GM12878 (cell line): Measurements from ENCODE around the gene CBLB. TPM values are rescaled to one million over a fixed set of nuclear protein-coding genes. Genes with fewer than 3 reads are reported as not detected.

Experiments used
- ATAC-seq: fragments of 200-7000 bp; cut with Tn5 transposase; 3 replicates; pipeline ENCODE4 v1.9.1; 2020; ENCODE audit warnings: mild to moderate bottlenecking, moderate library complexity
- BruUV-seq: library from RNA; stranded (reverse); fragments of 400-500 nt; replicated peaks from 2 replicates; lab custom pipeline; 2021; lab: Mats Ljungman, UMichigan
- CTCF ChIA-PET: fragments of 300-600 bp; sonication (Branson Sonifier 250); formaldehyde crosslinking; extraction: SDS; loops from one replicate; lab custom pipeline; 2021; ENCODE audit warnings: inconsistent platforms; lab: Yijun Ruan, JAX
- POLR2A ChIA-PET: fragments of 350-600 bp; formaldehyde crosslinking; extraction: SDS; loops from one replicate; lab custom pipeline; 2021; ENCODE audit warnings: inconsistent platforms; lab: Charles Lee
- RAD21 ChIA-PET: fragments of 300-600 bp; sonication (Branson Sonifier 250); formaldehyde crosslinking; loops from one replicate; lab custom pipeline; 2023; ENCODE audit warnings: antibody characterized with exemption; ENCODE audit not compliant: unreplicated experiment; lab: Charles Lee
- SMC1A ChIA-PET: fragments of 300-600 bp; sonication (Branson Sonifier 250); formaldehyde crosslinking; loops from one replicate; lab custom pipeline; 2023; ENCODE audit not compliant: unreplicated experiment, uncharacterized antibody; lab: Charles Lee
- DNase-seq: peaks from one replicate; pipeline ENCODE4 v3.0.0-alpha.2; 2011; ENCODE audit warnings: low read depth, low spot score
- FAIRE-seq: peaks from 3 replicates; lab custom pipeline; 2011; peaks lifted over from hg19 to GRCh38; lab: Jason Lieb, UNC
- H2AFZ ChIP-seq: 2 replicates; pipeline ENCODE4 v1.6.0; 2011; ENCODE audit warnings: low read depth, low read length, control low read depth; ENCODE audit not compliant: control insufficient read depth
- H3K27ac ChIP-seq: 2 replicates; pipeline ENCODE4 v1.5.1; 2011; ENCODE audit warnings: control low read depth; ENCODE audit not compliant: control insufficient read depth, insufficient read depth
- H3K27me3 ChIP-seq, 2 experiments: replicated peaks in 1 of 2; 2 replicates each; pipeline versions ENCODE4 v1.6.0 to v1.6.1; 2011; ENCODE audit warnings: low read length in 1 of 2; ENCODE audit not compliant: control insufficient read depth in 2 of 2, insufficient read depth in 2 of 2
- H3K36me3 ChIP-seq, 2 experiments: 2 replicates each; pipeline ENCODE4 v1.5.1; 2011; ENCODE audit warnings: low read length in 1 of 2; ENCODE audit not compliant: control insufficient read depth in 2 of 2, insufficient read depth in 2 of 2
- H3K4me1 ChIP-seq: 2 replicates; pipeline ENCODE4 v1.6.1; 2011; ENCODE audit warnings: mild to moderate bottlenecking, low read length, moderate library complexity, mixed read lengths; ENCODE audit not compliant: control insufficient read depth, insufficient read depth
- H3K4me2 ChIP-seq: 2 replicates; pipeline ENCODE4 v1.6.0; 2011; ENCODE audit warnings: control low read depth; ENCODE audit not compliant: control insufficient read depth, insufficient read depth
- H3K4me3 ChIP-seq: fragments of 200-600 bp; sonication (generic); 2 replicates; pipeline ENCODE4 v1.5.1; 2016
- H3K79me2 ChIP-seq: 2 replicates; pipeline ENCODE4 v1.6.0; 2011; ENCODE audit warnings: low read length; ENCODE audit not compliant: control insufficient read depth, insufficient read depth
- H3K9ac ChIP-seq: 2 replicates; pipeline ENCODE4 v1.8.0; 2011; ENCODE audit warnings: low read length, control low read depth, mixed read lengths; ENCODE audit not compliant: control insufficient read depth, insufficient read depth
- H3K9me3 ChIP-seq: replicated peaks from 3 replicates; pipeline ENCODE4 v1.5.1; 2011; ENCODE audit warnings: mild to moderate bottlenecking, low read length; ENCODE audit not compliant: control insufficient read depth, insufficient read depth
- H4K20me1 ChIP-seq: 2 replicates; pipeline ENCODE4 v1.6.0; 2011; ENCODE audit not compliant: control insufficient read depth, insufficient read depth
- BHLHE40 ChIP-seq, 2 experiments: fragments of 450-650 bp in 1 of 2; IDR thresholded peaks; 2 replicates each; pipeline ENCODE4 v1.6.1; 2011 to 2017; ENCODE audit warnings: low read depth in 2 of 2, borderline replicate concordance in 1 of 2, improper control_type of control experiment in 1 of 2, low read length in 1 of 2, mild to moderate bottlenecking in 1 of 2
- KLF5 ChIP-seq: fragments of 450-650 bp; IDR thresholded peaks from 2 replicates; pipeline ENCODE4 v1.6.1; 2014; ENCODE audit warnings: mild to moderate bottlenecking; ENCODE audit not compliant: partially characterized antibody
- MEF2B ChIP-seq: fragments of 450-650 bp; IDR thresholded peaks from 2 replicates; pipeline ENCODE4 v1.6.1; 2018; ENCODE audit warnings: mild to moderate bottlenecking, moderate library complexity; ENCODE audit not compliant: partially characterized antibody, poor library complexity, severe bottlenecking
- MYB ChIP-seq: fragments of 150-350 bp; IDR thresholded peaks from 2 replicates; pipeline ENCODE4 v1.6.1; 2014; ENCODE audit warnings: mild to moderate bottlenecking, low read depth, low read length, borderline replicate concordance
- NRF1 ChIP-seq: conservative IDR thresholded peaks from 2 replicates; pipeline ENCODE4 v1.6.1; 2011; ENCODE audit warnings: mild to moderate bottlenecking, low read depth, low read length, improper control_type of control experiment
- POU2F2 ChIP-seq: IDR thresholded peaks from 3 replicates; pipeline ENCODE4 v1.6.1; 2011; ENCODE audit warnings: low read depth, mild to moderate bottlenecking, low read length, borderline replicate concordance
- RFX5 ChIP-seq: IDR thresholded peaks from 2 replicates; pipeline ENCODE4 v1.6.1; 2011; ENCODE audit warnings: low read depth, low read length, improper control_type of control experiment
- SREBF1 ChIP-seq: IDR thresholded peaks from 2 replicates; pipeline ENCODE4 v1.6.1; 2012; ENCODE audit warnings: mild to moderate bottlenecking, low read length
- SUPT20H ChIP-seq: IDR thresholded peaks from 2 replicates; pipeline ENCODE4 v1.6.1; 2011; ENCODE audit warnings: low read depth, mild to moderate bottlenecking, low read length, moderate library complexity, borderline replicate concordance; ENCODE audit not compliant: control insufficient read depth
- WGBS: methylation state at CpG from one replicate; pipeline ENCODE4 v1.1.6; 2016; ENCODE audit warnings: low lambda C conversion rate; ENCODE audit not compliant: insufficient replicate concordance, insufficient coverage; ENCODE audit errors: missing lambda C conversion rate; 5-methylcytosine and 5-hydroxymethylcytosine counted together
- in situ Hi-C: fragments of 300-500 bp; cut with MboI; formaldehyde crosslinking; loops from 9 replicates; pipeline ENCODE4 v1.14.3; 2018; ENCODE audit warnings: mixed read lengths
- intact Hi-C: fragments of 100-400 bp; cut with micrococcal nuclease; formaldehyde crosslinking; loops from one replicate; pipeline ENCODE4 v1.14.2; 2022; ENCODE audit not compliant: unreplicated experiment
- polyA plus RNA-seq, 11 experiments: library from polyadenylated mRNA; depleted of rRNA in 4 of 11; unstranded in 6 of 11; stranded (reverse) in 5 of 11; fragments of >200 nt; fragmentation: Nextera tagmentation in 4 of 11; fragmentation: Illumina TruSeq in 1 of 11; extraction: Ambion mirVana in 4 of 11; extraction: Trizol in 1 of 11; gene quantifications; 1 replicate in 1 of 11; 2 replicates in 10 of 11; pipeline versions ENCODE4 v1.2.1 to v1.2.3, GENCODE V29; 2011 to 2016; ENCODE audit warnings: inconsistent platforms in 2 of 11, missing spikeins in 2 of 11, low read depth in 1 of 11
- total RNA-seq, 4 experiments: library from RNA; depleted of rRNA in 3 of 4; stranded (reverse); fragments of >200 nt in 3 of 4; fragmentation: Illumina TruSeq in 1 of 4; extraction: Trizol in 1 of 4; gene quantifications; 2 replicates each; pipeline versions ENCODE4 v1.2.1 to v1.2.3, GENCODE V29; 2013 to 2021
- TF ChIP-seq, protein P1 (sequence below): fragments of 450-650 bp; IDR thresholded peaks from 2 replicates; pipeline ENCODE4 v1.6.1; 2018; ENCODE audit warnings: mild to moderate bottlenecking, low read depth, moderate library complexity; ENCODE audit not compliant: partially characterized antibody

CBLB gene
- total and polyA plus RNA-seq, 10 of the 15 experiments (the other 5 are each of a cell fraction or from before 2014, with no cell fraction given) = 17.2 to 107 (median 41.9) TPM

GRCh38 chr3:105805404-105805803, 63.4 kb downstream of the CBLB start:
- H3K27me3 ChIP-seq = no peaks in the 10 kb centered on the region
- no peaks in the 10 kb centered on the region for H4K20me1 ChIP-seq
- no TSS peak for BruUV-seq
- TF ChIP-seq SREBF1 (no peak), RFX5 (no peak), NRF1 (no peak), KLF5 (no peak)
- ATAC-seq (no peak), FAIRE-seq (no peak), DNase-seq (no peak)
- intact Hi-C loops (no loop called here), in situ Hi-C loops (no loop called here)
- ChIA-PET RAD21 (interaction anchor here (1.6 kb wide), 1 partner anchor 57 kb away, joined by 4 read pairs; no protein-coding TSS in a partner anchor), POLR2A (interaction anchor here (1.7 kb wide), 1 partner anchor 32 kb away, joined by 4 read pairs; no protein-coding TSS in a partner anchor), SMC1A (interaction anchor here (2.2 to 15.5 kb wide), 2 partner anchors 17 to 32 kb away, joined by 8 to 154 read pairs; no protein-coding TSS in a partner anchor), CTCF (no interaction called here)
- H3K4me2 ChIP-seq = no peak overlapping the region
- H2AFZ ChIP-seq = no peak overlapping the region
- no peak overlapping the region for H3K9ac ChIP-seq
- 85% methylated on average over 7 of the region's 7 CpGs for WGBS
- H3K79me2 ChIP-seq = peaks cover 31% of the 10 kb centered on the region
- no peak overlapping the region for H3K4me3 ChIP-seq
- H3K9me3 ChIP-seq = peaks cover 2% of the 10 kb centered on the region; the same call in 2 of the 3 replicates
- H3K27ac ChIP-seq = no peak overlapping the region
- no peaks in the 10 kb centered on the region; a peak in 1 of 4 replicates for H3K36me3 ChIP-seq
- H3K4me1 ChIP-seq = peaks cover 26% of the 10 kb centered on the region

GRCh38 chr3:105802118-105802706, 66.6 kb downstream of the CBLB start:
- peaks cover 51% of the 10 kb centered on the region for H3K79me2 ChIP-seq
- peaks cover 45% of the 10 kb centered on the region for H3K4me1 ChIP-seq
- no peaks in the 10 kb centered on the region for H4K20me1 ChIP-seq
- peak overlapping the region; percentile 76 for H3K9ac ChIP-seq
- intact Hi-C loops = loop anchor here (2.0 to 5.0 kb wide), 3 partner anchors 27 to 60 kb away; no protein-coding TSS in a partner anchor
- peak overlapping the region; percentile 32; the same call in 1 of the 2 replicates for H3K4me3 ChIP-seq
- ChIA-PET RAD21 (interaction anchor here (0.8 to 3.9 kb wide), 23 partner anchors 9 to 807 kb away, joined by 3 to 62 read pairs (median 4); no protein-coding TSS in a partner anchor), POLR2A (interaction anchor here (0.6 to 3.3 kb wide), 10 partner anchors 8 to 498 kb away, joined by 3 to 18 read pairs (median 4); partner anchors contain the start of gene CBLB), SMC1A (interaction anchor here (0.5 to 6.7 kb wide), 32 partner anchors 9 to 807 kb away, joined by 3 to 86 read pairs (median 6); partner anchors contain the start of gene CBLB), CTCF (interaction anchor here (0.7 to 2.6 kb wide), 11 partner anchors 15 to 80 kb away, joined by 3 to 12 read pairs (median 4); no protein-coding TSS in a partner anchor)
- FAIRE-seq (no peak), DNase-seq (peak; percentile 41), ATAC-seq (peak; percentile 17)
- in situ Hi-C loops = no loop called here
- peak overlapping the region; percentile 86 for H3K27ac ChIP-seq
- no peak overlapping the region; the same call in 1 of the 2 replicates for H2AFZ ChIP-seq
- BruUV-seq = no TSS peak
- no peaks in the 10 kb centered on the region; a peak in 3 of 4 replicates for H3K36me3 ChIP-seq
- H3K9me3 ChIP-seq = peaks cover 6% of the 10 kb centered on the region
- 39% methylated on average over 5 of the region's 5 CpGs for WGBS
- peak overlapping the region; percentile 90 for H3K4me2 ChIP-seq
- H3K27me3 ChIP-seq = no peaks in the 10 kb centered on the region
- TF ChIP-seq MEF2B = peak; percentile 90
- no peak for TF ChIP-seq SUPT20H
- TF ChIP-seq POU2F2 = 0 out of 3 replicates have a peak, but pooled peaks have one; percentile 46
- TF ChIP-seq, protein P1, sequence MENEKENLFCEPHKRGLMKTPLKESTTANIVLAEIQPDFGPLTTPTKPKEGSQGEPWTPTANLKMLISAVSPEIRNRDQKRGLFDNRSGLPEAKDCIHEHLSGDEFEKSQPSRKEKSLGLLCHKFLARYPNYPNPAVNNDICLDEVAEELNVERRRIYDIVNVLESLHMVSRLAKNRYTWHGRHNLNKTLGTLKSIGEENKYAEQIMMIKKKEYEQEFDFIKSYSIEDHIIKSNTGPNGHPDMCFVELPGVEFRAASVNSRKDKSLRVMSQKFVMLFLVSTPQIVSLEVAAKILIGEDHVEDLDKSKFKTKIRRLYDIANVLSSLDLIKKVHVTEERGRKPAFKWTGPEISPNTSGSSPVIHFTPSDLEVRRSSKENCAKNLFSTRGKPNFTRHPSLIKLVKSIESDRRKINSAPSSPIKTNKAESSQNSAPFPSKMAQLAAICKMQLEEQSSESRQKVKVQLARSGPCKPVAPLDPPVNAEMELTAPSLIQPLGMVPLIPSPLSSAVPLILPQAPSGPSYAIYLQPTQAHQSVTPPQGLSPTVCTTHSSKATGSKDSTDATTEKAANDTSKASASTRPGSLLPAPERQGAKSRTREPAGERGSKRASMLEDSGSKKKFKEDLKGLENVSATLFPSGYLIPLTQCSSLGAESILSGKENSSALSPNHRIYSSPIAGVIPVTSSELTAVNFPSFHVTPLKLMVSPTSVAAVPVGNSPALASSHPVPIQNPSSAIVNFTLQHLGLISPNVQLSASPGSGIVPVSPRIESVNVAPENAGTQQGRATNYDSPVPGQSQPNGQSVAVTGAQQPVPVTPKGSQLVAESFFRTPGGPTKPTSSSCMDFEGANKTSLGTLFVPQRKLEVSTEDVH = no peak
- TF ChIP-seq MYB = no peak
- no peak for TF ChIP-seq BHLHE40 (IDR thresholded peaks at IDR 0.05; ENCODE audit: borderline replicate concordance in 1 of 2, low read depth in 2 of 2, low read length in 1 of 2)
